OCI-M1 (cell line): ENCODE data around the gene SERPINI1.
A peak's percentile ranks its signal among the peaks of the same experiment; 100 is the strongest.
"Not testable (repeated sequence)": the region's sequence is repeated elsewhere in the genome, so short reads cannot be mapped to it uniquely, and the experiment has no call there.

Source experiments
- DNase-seq: peaks from one replicate; lab custom pipeline; 2025; lab: John Stamatoyannopoulos, UW

SERPINI1 gene

DNA sequence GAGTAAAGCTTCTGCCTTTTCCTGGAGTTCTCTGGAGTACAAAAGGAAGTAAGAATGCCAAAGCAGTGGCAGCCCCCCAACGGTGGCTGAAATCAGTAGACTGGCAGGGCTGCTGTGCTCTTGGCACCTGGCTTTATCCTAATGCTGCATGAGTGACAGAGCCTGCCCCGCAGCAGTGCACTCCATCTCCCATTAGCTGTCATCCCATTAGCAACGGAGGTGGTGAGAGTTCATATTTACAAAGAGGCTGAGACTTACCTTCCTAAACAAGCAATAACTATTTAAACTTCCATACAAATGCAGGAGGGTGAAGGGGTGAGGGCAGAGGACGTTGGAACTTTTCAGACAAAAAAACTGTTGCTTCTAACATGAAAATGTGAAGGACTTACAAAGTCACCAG lies 51.9 kb downstream of the SERPINI1 start:
- DNase-seq, result no peak

- DNase-seq, result no peak
Observed at GRCh38 chr3:167798443-167798842, 62.9 kb downstream of the SERPINI1 start.

DNA sequence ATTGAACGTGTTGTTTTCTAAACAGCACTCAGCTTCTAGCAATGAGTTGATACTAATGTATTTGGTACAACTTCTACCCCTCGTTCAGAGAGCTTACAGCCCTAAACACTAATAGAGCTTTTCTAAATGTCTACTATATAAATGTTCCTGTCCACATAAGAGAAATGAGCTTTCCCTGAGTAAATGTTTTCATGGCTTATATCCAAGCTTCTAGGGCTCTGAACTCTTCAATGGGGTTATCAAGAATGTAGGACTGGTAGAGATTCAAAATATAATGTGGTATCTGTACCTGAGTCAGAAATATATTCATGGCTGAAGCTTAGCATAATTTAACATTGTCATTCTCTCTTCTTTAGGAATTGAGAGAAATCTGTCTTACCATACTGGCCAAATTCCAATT lies 73.4 kb downstream of the SERPINI1 start:
- no peak for DNase-seq

DNA sequence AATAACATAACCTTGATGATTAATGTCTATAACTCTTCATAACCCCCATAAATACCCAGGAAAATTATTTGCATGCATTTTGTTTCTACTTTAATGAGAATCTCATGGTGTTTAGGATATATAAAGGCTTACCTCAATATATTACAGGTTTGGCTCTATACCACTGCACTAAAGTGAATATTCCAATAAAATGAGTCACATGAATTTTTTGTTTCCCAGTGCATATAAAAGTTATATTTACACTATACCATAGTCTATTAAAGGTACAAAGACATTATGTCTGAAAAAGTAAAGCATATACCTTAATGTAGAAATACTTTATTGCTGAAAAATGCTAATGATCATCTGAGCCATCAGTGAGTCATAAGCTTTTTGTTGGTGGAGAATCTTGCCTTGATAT lies 74.7 kb downstream of the SERPINI1 start:
- DNase-seq, result no peak

DNA sequence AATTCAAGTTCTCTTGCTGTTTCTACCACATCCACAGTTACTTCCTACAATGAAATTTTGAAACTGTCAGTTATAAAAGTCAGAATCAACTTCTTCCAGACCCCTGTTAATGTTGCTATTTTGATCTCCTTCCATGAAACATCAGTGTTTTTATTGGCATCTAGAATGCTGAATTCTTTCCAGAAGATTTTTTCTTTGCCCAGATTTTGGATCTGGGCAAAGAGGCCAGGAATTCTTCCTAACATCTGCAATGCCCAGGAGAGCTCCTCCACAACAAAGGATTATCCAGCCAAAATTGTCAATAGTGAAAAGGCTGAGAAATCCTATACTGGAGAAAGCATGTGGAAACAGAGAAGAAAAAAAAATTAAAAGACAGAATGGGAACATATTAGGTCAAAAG lies 75.5 kb downstream of the SERPINI1 start:
- no peak for DNase-seq

GRCh38 chr3:167813169-167814123 lies 77.9 kb downstream of the SERPINI1 start:
- DNase-seq, result no peak

GRCh38 chr3:167814441-167814951 lies 79.0 kb downstream of the SERPINI1 start:
- no peak for DNase-seq

GRCh38 chr3:167816953-167817352 lies 81.4 kb downstream of the SERPINI1 start:
- DNase-seq, result no peak

DNA sequence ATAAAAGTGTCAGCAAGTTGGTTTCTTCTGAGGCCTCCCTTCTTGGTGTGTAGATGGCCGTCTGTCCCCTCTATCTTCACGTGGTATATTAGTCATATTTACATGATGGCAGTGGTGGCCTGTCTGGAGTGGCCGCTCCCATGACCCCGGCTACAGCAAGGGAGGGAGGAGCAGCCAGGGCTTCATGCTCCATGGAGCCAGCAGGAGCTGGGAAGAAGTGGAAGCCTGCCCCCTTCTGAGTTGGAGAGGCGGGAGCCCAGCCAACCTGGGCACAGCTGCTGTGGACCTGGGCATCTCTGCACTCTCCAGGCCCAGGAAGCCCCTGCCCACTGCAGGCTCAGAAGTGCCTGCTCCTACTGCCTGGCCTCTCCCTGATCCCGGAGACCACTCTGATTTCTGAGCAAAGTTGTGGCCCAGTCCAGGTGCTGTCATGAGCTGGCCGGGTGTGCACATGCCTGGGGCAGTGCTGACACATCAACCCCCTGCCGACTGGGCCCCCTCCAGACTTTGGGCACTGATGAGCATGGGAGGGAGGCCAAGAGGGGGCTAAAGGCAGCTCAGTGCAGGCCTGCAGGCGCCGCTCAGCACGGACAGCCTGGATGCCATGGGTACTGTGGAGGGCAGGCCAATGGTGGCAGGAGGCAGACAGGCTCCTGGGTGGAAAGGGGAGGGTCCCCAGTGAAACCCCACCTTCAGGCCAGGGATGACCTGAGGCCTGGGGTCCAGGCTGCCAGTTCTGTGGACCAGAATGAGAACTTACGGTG lies 84.8 kb downstream of the SERPINI1 start:
- no peak for DNase-seq

DNA sequence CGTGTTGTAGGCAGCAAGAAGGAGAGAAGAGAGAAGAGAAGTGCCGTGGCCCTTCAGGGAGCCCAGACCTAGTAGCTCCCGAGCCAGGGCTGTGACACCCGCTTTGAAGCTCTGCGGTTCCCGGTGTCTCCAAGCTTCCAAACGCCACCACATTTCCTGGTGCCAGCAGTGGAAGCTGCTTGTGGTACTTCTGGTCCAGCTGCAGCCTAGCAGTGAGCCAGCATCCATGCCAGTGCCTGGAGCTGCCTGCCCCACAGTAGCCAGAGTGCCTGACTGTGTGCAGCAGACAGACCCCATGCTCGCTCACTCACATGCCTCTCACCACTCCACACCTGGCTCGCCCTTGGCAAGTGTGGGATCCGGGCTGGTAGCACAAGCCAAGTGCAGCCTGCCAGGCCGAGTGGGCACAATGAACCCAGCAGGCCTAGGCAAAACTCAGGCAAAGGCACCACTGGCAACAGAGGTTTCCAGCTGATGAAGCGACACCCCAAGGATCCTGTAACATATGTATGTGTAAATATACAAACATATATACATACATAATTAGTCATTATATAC lies 85.8 kb downstream of the SERPINI1 start:
- no peak for DNase-seq

DNA sequence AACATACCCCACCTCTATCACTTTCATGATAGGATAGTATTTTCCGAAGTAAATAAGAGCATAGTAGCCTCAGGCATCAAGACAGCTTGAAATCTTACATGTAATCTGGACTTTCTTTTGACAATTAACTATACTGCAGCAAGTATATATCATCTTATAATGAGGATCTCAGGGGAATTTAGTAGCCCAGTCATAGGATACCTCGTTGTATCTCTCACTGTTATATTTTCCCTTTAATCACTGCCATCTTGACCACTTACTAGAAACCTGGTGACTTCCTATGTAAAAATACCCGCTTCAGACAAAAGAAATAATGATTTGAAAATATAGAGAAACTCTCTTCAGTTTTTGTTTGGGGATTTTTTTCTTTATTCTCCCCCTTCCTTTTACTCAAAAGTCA lies 88.2 kb downstream of the SERPINI1 start:
- DNase-seq, result no peak

DNA sequence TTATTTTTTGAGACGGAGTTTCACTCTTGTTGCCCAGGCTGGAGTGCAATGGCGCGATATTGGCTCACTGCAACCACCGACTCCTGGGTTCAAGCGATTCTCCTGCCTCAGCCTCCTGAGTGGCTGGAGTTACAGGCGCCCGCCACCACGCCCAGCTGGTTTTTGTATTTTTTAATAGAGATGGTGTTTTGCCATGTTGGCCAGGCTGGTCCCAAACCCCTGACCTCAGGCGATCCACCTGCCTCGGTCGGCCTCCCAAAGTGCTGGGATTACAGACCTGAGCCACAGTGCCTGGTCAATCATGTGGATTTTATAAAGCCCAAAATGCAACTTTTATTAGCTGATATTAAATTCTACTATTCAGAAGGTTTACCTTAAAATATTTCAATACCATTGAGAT lies 92.1 kb downstream of the SERPINI1 start:
- DNase-seq, result not testable (repeated sequence)

- peak; percentile 3 for DNase-seq
Observed at GRCh38 chr3:167829071-167829470, 93.5 kb downstream of the SERPINI1 start.

GRCh38 chr3:167830007-167830406 lies 94.5 kb downstream of the SERPINI1 start:
- DNase-seq, result no peak

DNA sequence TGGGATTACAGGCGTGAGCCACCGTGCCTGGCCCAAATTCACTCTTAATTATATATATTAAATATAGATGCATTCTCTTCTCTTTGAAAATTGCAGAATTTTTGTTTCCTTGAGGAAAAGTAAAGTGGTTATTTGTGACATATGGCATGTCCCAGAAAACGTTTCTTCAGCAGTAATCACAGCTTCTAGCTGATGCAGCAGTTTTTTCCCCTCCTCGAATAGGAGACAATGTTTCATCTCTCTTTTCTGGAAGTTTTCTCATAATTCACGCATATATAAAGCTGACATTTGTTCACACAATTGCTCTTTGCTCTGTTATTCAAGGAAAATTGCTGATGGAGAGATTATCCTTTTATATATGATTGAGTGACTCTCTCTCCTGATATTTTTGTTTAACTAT lies 99.8 kb downstream of the SERPINI1 start:
- no peak for DNase-seq

GRCh38 chr3:167835953-167836352 lies 100.4 kb downstream of the SERPINI1 start:
- peak; percentile 3 for DNase-seq

DNA sequence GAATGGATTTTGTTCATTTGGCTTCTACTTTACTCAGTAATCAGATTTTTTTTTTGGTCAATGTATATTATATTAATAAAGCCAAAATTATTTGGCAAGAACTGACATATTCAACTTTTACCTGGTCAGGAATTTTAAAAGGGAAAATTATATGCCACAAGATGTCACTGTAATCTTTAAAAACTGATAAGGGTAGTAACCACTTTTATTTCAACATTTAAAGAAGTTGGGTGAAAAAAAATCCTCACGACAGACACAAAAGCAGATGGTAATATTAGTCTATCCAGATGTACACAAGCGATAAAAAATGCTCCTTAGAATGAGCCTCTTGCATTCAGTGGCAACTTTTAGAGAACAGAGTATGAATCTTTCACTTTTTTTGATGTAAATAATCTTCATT lies 101.9 kb downstream of the SERPINI1 start:
- DNase-seq, result peak; percentile 74

- DNase-seq, result no peak
Observed at GRCh38 chr3:167839460-167840134, 104.1 kb downstream of the SERPINI1 start.

DNA sequence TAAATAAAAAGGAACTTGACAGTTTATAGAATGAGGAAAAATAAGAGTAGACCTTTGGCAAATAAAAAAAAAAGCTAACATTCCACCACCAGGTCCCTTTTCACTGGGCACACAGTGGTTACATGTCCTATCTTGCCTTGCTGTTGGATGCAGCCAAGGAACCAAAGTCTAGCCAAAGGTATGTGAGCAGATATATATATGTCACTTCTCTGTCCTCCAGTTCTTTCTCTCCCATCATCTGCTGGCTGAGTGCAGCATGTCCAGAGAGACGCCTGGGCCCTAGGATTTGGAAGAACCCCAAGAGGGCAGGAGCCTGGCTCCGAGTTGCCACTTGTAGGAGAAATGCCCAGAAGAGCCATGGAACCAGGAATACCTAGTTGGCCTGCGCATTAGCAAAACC lies 104.7 kb downstream of the SERPINI1 start:
- no peak for DNase-seq

GRCh38 chr3:167843481-167843880 lies 108.0 kb downstream of the SERPINI1 start:
- DNase-seq, result no peak

DNA sequence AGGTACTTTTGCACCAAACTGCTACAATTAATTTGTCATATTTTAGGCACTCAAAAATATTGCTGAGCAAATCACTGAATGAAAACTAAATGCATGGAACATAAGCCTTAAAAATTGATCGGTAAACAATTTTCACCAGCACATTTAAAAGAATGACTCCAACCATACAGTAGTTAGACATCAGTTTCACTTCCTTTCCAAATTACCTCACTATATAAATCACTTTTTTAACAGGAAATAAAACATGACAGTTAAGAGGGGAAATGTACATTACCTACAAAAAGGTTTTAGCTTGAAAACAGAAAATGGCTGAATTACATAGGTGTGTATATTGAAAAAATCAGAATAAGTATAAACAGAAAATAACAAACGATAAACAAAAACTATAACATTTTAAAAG lies 108.4 kb downstream of the SERPINI1 start:
- no peak for DNase-seq

DNA sequence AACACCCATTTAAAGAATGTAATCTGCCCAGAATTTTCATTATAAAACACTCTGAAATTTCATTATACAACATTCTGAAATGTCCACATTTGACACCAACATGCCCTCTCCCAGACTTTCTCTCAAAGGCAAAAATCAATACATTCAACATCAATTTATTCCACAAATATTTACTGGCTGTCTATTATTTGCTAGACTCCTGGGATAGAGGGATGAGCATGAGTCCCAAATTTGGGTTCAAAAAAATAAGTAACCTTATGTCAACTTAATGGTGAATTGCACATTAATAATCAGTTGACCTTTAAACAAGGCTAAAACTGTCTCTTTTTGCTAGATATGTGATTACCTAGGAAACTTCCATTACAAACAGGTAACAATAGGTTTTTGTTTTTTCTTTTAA lies 109.0 kb downstream of the SERPINI1 start:
- DNase-seq, result no peak
